ENCODE data around the gene FEV.

Gene FEV
- 0 reads per million in 4 donors for total RNA-seq

DNA sequence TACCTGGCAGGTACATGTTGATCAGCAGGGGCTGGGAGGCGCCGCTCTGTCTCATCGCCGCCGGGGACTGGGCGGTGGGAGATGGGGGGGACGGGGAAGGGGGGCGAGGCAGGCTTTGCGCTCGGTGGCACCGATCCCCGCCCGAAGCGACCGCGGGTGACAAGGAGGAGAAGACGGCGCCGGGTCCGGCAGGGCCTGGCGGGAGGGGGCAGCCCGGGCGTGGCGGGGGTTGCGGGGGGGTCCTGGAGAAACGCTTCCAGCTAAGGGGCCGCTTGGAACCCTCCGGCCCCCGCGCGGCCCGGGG is at the start of gene FEV:
Gene FEV, minus strand, starts transcription at position 164 of the 304 bp plus-strand sequence. Its CDS starts 109 bp downstream, at position 55.
- no peak for DNase-seq

GRCh38 chr2:219032051-219032745 is 47.2 kb upstream of the FEV start:
- DNase-seq, result no peak

DNA sequence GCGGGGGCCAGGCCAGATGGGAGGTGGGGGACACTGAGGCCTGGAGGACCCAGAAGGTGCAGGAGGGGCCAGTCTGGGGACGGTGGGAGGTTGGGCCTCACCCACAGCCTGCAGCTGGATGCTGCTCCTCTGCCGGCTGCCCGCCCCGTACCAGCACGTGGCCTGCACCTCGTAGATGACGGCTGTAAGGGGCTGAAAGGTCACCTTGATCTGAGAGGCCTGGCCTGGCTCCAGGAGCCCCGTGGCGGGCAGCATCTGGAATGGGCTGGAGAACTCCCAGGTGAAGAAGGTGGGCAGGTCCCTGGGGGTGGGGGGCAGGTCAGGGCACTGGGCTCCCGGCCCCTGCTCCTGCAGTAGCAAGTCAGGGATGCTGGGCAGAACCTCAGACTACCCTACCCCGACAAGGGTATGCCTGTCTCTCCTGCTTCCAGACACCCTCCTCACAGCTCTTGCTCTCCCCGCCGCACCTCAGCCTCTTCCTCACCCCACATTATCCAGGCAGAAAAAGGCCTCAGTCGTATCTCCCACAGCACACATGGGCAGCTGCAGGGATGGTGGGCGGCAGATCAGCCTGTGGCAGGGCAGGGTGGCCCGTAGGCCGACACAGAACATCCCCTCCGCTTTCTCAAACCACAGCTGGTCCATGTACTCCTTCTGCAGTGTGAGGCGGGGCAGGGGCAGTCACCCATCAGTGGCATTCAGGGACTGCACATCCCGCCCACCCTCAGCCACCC is 46.2 kb upstream of the FEV start:
- no peak for DNase-seq

GRCh38 chr2:219030177-219030940 is 45.4 kb upstream of the FEV start:
- DNase-seq, result no peak

DNA sequence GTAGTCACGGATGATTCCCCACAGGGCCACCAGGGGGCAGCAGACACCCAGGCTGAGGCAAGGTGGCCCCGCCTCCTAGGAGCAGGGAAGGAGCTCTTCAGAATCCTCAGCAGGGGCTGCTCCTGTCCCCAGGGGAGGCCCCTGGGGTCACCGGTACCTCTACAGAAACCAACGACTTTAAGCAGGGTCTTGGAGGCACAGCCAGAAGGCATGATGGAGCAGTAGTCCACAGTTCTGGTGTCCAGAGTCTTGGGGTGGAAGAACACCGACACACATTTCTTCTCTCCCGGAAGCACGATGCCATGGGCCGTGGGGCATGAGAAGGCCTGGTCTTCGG is 44.8 kb upstream of the FEV start:
- peak; percentile 48 to 70 (median 63) for DNase-seq

DNA sequence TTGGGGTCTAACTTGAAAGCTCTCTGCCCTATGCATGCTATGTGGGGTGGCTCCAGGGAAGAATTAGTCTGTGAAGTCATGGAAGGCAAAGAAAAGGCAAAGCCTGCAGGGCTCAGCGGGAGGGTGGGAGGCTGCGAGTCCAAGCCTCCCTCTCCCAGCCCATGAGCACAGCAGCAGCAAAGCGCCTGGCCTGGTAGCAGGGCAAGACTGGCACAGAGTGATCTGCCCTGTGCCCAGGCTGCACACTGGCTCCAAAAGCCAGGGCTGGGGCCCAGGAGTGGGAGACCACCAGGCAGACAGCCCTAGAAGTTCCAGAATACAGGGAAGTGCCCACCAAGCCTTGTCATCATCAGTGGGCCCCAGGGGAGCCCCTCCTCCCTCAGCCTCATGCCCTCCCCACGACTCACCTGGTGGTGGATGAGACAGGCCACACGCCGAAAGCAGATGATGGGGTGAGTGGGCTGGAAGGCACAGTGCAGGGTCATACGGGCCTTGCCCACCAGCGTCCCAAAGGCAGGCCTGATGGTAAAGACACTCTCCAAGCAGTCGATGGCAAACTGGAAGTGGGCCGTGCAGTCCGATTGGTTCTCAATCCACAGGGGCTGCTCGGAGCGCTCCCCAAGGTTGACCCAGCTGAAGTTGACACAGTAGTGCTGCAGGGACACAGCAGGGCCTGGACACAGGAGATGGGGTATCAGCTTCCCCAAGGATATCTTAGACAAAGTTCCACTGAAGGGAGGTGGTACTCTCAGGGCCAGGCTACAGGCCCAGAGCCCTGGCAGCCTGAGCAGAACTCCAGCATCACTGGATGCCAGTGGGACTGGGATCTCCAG is 44.2 kb upstream of the FEV start:
- DNase-seq, result no peak

GRCh38 chr2:219028141-219028540 is 43.2 kb upstream of the FEV start:
- no peak for DNase-seq

GRCh38 chr2:219027511-219028055 is 42.6 kb upstream of the FEV start:
- no peak for DNase-seq

DNA sequence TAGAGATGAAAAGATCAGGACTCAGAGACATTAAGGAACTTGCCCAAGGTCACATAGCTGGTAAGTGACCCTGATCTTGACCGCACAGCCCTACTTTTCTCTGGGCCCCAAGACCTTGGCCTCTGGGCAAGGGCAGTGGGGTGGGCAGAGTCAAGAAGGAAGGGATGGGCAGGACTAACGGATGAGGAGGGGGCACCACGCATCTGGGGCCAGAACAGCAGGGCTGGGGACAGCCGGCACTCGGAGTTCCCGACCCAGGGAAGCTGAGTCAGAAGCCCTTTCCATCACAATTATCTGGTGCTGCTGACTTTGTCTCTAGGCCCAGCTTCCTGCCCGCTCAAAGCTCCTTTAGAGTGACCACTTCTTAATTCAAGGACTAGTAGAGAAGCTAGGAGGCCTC is 42.0 kb upstream of the FEV start:
- DNase-seq, result no peak

DNA sequence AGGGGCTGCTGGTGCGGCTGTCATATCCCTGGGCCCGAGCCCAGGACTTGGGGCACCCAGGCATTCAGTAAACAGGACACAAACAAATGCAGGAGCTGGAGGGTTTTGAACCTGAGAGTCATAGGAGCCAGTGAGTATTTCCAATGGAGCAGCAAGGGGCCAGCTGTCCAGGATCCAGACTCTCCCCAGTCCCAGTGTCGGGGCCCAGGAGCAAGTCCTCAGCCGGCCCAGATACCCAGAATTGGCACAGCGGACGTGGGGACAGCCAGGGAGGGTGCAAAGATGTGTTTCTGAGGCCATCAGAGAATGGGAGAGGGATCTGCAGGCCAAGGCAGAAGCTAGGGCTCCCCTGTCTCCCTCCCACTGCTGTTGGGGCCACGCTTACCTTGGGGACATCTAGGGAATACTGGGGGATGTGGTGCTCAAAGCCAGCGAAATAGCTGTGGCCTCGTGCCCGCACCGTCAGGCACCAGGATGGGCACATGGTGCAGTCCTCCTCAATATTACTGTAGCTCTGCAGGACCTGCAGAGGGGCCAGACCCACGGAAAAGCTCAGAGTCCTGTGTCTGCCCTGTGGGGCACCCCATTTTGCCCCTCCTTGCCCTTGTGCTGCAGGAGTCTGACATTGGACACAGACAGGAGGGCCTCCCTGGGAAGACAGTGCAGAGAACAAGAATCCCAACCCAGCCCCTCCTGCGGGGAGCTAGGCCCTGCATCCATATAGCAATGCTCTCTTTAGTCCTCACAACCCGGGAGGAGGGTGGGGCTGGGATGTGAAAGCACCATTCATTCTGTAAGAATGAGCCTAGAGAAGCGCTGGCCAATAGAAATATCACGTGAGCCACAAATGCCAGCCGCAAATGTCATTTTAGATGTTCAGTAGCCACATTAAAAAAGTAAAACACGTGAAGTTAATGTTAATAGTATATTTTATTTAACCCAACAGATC is 40.9 kb upstream of the FEV start:
- DNase-seq, result no peak

DNA sequence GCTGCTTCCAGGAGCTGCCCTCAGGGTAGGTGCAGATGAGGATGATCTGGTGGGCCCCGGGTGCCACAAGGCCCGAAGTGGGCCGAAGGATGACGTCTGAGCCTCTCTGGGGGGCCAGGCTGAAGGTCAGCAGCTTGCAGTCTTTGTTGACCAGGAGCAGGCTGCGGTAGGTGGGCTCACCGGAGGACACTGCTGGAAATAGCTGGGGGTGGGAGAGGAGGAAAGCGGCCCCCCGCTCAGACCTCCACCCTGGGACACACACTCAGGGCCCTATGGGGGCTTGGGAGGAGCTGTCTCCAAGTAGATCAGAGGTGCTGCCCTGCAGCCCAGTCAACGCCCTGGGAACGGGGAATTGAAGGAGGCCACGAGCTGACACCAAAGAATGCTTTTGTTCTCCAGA is 39.1 kb upstream of the FEV start:
- DNase-seq, result no peak

DNA sequence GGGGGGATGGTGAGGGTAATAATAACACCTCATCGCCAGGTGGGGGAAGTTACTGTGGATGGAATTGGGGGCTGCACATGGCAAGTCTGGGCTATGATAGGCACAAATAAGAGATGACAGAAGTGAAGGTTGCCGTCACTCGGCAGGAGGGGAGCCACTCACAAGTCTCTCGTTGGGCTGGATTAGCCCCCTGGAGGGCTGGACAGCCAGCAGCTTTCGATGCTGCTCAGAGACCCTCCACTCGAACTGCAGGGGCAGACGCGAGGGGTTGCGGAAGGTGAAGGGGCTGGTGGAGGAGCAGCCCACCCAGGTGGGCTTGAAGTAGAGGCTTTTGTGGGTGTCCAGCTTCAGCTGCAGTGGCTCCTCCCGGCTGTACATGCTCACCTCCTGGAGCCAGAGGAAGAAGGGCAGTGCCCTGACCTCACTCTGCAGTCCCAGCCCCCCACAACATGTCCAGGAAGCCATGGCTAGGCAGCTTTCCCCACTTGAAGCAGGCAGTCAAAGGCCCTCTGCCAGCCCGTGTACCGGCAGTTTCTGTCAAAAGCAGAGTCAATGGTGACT is 38.1 kb upstream of the FEV start:
- DNase-seq, result no peak

- DNase-seq, result no peak
Observed at GRCh38 chr2:219022616-219023015, 37.6 kb upstream of the FEV start.

DNA sequence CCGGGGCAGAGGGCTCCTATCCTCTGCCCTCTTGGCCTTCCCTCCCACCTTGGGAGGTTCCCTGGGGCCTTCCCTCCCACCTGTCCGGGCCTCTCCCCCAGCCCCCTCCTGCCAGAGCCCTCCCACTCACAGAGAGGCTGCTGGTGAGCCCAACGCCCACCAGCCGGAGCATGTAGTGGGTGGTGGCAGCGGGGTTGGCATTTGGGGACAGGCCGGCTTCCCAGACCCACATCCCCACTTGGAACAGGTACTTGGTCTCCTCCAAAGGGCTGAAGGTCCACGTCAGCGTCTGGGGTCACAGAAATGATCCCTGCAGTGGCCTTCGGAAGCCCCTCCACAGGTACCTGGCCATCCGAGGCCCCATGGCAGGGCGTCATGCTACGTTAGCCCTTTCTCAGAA is 37.1 kb upstream of the FEV start:
- DNase-seq, result no peak

DNA sequence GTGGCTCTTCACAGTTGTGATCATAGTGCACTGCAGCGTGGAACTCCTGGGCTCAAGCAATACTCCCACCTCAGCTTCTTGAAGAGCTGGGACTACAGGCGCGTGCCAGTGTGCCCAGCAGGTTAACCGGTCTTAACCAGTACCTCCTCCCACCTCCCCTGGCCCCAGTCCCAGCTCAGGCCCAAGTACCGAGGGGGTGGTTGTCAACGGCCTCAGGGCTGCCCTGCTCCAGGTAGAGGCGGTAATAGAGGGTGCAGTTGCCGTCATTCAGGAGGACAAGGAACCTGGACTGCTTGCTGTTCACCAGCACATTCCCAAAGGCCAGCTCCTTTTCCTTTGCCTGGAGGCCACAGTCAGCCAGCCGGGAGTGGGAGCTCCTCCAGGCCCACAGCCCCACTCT is 36.6 kb upstream of the FEV start:
- no peak for DNase-seq

DNA sequence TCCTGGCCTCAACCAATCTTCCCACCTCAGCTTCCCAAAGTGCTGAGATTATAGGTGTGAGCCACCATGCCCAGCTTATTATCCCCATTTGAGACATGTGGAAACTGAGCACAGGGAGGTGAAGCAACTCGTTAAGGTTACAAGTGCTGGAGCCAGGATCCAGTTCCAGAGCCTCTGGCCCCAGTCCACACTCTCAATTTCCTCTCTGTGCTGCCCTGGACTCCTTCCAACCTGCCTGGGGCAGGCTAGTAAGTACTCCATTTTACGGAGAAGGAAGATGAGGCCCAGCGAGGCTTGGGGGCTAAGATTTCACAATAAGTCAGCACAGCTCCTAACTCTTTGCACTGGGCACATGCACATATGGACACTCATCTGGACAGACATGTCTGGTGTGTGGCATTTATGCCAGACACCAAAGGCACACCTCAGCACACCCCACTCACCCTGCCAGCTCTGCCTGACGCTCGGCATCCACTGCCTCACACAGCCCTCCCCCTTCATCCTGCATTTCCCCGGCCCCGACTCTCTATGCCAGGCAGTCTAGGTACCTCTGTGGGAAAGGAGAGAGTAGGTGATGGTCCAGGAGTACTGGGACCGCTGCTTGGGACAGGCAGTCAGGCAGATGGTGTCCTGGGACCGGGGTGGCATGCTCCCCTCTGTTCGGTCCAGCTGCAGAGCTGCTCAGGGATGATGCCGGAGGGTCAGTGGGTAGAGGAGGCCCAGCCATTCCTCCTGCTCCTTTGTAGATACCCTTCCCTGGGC is 35.8 kb upstream of the FEV start:
- DNase-seq, result no peak

DNA sequence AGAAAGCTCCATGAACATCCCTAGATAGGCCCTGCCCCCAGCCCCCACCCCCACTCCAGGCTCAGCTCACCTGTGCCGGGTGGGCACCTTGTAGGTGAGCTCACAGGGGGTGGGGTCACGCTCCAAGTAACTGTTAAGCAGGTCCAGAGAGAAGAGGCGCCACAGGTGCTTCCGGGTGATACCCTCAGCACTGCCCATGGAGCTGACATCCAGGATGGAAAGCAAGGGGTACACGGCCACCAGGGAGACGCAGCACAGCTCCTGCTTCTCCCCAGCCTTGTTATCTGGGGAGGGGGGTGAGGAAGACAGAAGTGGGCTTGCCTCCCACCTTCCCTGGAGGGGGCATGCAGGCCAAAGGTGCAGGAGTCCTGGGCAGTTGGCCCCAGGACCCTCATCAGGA is 34.5 kb upstream of the FEV start:
- no peak for DNase-seq

GRCh38 chr2:219018726-219019125 is 33.7 kb upstream of the FEV start:
- DNase-seq, result no peak

DNA sequence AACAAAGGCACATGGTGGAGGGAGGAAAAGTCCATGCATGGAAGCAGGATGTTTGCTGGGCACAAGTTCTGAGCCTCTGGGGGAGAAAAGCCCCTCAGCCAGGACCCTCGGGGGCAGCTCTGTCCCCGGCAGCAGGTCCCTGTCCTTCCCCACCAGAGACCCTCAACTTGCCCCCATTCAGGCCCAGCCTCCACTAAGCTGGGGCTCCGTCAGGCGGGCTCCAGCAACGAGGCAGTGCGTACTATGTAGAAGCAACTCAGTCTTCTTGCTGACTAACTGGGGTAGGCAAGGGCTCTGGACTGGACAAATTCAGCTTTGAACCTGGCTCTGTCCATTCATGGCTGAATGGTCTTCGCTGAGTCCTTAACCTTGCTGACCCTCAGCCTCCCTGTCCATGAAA is 33.3 kb upstream of the FEV start:
- no peak for DNase-seq

DNA sequence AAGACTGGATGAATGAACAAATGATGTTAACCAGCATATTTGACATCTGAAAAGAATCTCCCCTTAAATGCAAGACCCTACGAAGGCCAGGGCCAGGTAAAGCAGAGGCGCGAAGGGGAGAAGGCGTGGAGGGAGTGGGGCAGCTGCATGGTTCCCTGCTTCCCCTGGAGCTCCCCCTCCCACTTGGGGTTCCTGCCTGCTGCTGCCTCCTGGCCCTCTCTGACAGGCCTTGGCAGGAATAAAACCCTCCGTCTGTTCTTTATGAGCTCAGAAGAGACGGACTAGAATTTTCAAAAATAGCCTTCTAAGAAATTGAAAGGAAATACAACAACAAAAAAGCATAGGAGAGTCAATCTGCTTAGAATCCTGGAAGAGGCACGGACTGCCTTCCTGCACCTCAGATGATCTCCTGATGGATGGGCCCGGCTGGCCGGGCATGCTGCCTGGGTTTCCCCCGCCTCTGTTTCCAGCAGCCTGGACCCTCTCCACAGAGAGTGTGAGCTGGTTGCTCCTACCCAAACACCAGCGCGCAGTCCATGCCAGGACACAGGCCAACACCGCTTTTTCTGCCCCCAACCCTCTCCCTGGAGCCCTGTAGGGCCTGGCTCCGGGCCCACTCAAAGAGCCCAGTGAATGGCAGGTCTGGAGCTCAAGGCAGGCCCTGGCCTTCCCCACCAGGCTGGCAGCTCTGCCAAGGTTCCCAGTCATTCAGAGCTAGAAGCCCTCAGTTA is 32.4 kb upstream of the FEV start:
- DNase-seq, result no peak
